Left ventricle myocardium inferior (tissue), 1 donor: Measurements from ENCODE around the gene URM1. TPM values are rescaled to one million over a fixed set of nuclear protein-coding genes. Genes with fewer than 3 reads are reported as not detected.
"Not testable (repeated sequence)": the region's sequence is repeated elsewhere in the genome, so short reads cannot be mapped to it uniquely, and the experiment has no call there.

Source experiments
- DNase-seq: peaks from one replicate; pipeline ENCODE4 v3.0.0-alpha.2; 2020
- H3K27ac ChIP-seq: fragments of 200-600 bp; replicated peaks from 2 replicates; pipeline ENCODE4 v1.8.0; 2021
- H3K27me3 ChIP-seq: fragments of 200-600 bp; 2 replicates; pipeline ENCODE4 v1.8.0; 2021; ENCODE audit warnings: low read depth
- H3K36me3 ChIP-seq: fragments of 200-600 bp; 2 replicates; pipeline ENCODE4 v1.8.0; 2021
- H3K4me1 ChIP-seq: fragments of 200-600 bp; 2 replicates; pipeline ENCODE4 v1.8.0; 2021
- H3K4me3 ChIP-seq: fragments of 200-600 bp; 2 replicates; pipeline ENCODE4 v1.8.0; 2021; ENCODE audit warnings: mild to moderate bottlenecking, moderate library complexity
- H3K9me3 ChIP-seq: fragments of 200-600 bp; replicated peaks from 2 replicates; pipeline ENCODE4 v1.8.0; 2021
- CTCF ChIP-seq: fragments of 200-600 bp; IDR thresholded peaks from 2 replicates; pipeline ENCODE4 v1.8.0; 2021; ENCODE audit warnings: antibody characterized with exemption, mild to moderate bottlenecking, borderline replicate concordance
- intact Hi-C: fragments of 100-400 bp; cut with micrococcal nuclease; formaldehyde crosslinking; loops from one replicate; pipeline ENCODE4 v1.11.0; 2022
- total RNA-seq: library from RNA; stranded (reverse); fragmentation: NEBNext Ultra II Directional; extraction: Animal tissue kit (Norgen Biotek cat#: 25700); gene quantifications from one replicate; pipeline ENCODE4 v1.2.1, GENCODE V29; 2021
- donor health status: DM: no; HTN: yes; CAD: no; lungs with severe emphysema.

Gene URM1
- total RNA-seq, 1 donor from 2014 or later = 57.0 TPM

DNA sequence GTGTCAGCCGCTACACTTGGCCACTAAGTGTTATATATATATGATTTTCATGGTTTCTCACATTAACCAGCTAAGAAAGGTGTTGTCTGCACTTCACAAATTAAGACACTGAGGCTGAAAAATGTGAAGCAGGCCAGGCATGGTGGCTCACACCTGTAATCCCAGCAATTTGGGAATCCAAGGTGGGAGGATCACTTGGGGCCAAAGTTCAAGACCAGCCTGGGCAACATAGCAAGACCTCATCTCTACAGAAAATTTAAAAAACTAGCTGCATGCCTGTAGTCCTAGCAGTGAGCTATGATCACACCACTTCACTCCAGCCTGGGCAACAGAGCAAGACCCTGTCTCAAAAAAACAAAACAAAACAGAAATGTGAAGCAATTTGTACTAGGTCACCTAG, 46.8 kb upstream of the URM1 start:
- no peak overlapping the region for H3K27ac ChIP-seq
- peaks cover 45% of the 10 kb centered on the region for H3K36me3 ChIP-seq
- H3K4me1 ChIP-seq = peaks cover 55% of the 10 kb centered on the region
- intact Hi-C loops = no loop called here
- no peak overlapping the region for H3K4me3 ChIP-seq
- DNase-seq = no peak
- no peaks in the 10 kb centered on the region for H3K27me3 ChIP-seq
- TF ChIP-seq CTCF = no peak
- H3K9me3 ChIP-seq = no peaks in the 10 kb centered on the region

GRCh38 chr9:128325629-128326028, 45.5 kb upstream of the URM1 start:
- Histone ChIP-seq H3K4me3 (no peak overlapping the region), H3K4me1 (peaks cover 55% of the 10 kb centered on the region), H3K27ac (peak overlapping the region; percentile 37), H3K9me3 (no peaks in the 10 kb centered on the region), H3K27me3 (no peaks in the 10 kb centered on the region), H3K36me3 (peaks cover 40% of the 10 kb centered on the region)
- intact Hi-C loops = no loop called here
- no peak for TF ChIP-seq CTCF
- DNase-seq = no peak

DNA sequence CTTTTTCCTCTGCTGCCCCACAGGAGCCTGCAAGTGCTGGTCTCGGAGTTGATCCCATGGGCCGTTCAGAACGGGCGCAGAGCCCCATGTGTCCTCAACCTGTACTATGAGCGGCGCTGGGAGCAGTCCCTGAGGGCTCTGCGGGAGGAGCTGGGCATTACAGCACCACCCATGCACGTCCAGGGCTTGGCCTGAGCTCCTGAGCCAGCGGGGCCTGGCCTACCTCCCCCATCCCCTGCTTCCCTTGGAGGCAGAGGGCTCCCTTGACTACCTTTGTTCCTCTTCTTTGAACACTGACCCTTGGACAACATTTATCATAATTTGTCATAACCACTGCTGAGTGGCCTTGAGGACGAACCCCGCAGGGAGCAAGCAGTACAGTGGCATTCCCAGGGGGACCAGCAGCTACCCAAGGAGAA, 37.7 kb upstream of the URM1 start:
- Histone ChIP-seq H3K4me3 (no peak overlapping the region), H3K27ac (no peak overlapping the region), H3K27me3 (no peaks in the 10 kb centered on the region), H3K36me3 (peaks cover 27% of the 10 kb centered on the region), H3K9me3 (no peaks in the 10 kb centered on the region), H3K4me1 (no peaks in the 10 kb centered on the region)
- no peak for DNase-seq
- intact Hi-C loops = no loop called here
- no peak for TF ChIP-seq CTCF

DNA sequence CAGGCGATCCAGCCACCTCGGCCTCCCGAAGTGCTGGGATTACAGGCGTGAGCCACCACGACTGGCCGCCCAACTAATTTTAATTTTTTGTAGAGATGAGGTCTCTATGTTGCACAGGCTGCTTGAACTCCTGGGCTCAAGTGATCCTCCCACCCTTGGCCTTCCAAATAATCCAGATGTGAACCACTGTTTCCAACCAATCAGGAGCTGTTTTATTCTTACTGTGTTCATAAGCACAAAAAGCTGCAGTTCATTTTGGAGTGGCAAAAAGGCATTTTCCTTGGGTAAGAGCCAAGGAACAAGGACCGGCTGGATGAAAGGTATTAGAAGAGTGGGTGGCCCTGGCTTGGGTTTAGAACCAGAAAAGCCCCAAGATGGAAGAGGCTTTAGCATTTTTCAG, 36.0 kb upstream of the URM1 start:
- no peaks in the 10 kb centered on the region for H3K27me3 ChIP-seq
- no peaks in the 10 kb centered on the region for H3K9me3 ChIP-seq
- intact Hi-C loops = no loop called here
- no peak for DNase-seq
- H3K4me1 ChIP-seq = peaks cover 6% of the 10 kb centered on the region
- no peak for TF ChIP-seq CTCF
- H3K36me3 ChIP-seq = peaks cover 17% of the 10 kb centered on the region
- H3K27ac ChIP-seq = no peak overlapping the region
- H3K4me3 ChIP-seq = no peak overlapping the region

GRCh38 chr9:128335914-128336313, 35.3 kb upstream of the URM1 start:
- H3K4me3 ChIP-seq = no peak overlapping the region
- TF ChIP-seq CTCF = no peak
- H3K4me1 ChIP-seq = peaks cover 11% of the 10 kb centered on the region
- no peaks in the 10 kb centered on the region for H3K9me3 ChIP-seq
- peaks cover 16% of the 10 kb centered on the region for H3K36me3 ChIP-seq
- H3K27me3 ChIP-seq = no peaks in the 10 kb centered on the region
- no peak for DNase-seq
- no peak overlapping the region for H3K27ac ChIP-seq
- intact Hi-C loops = no loop called here

- Histone ChIP-seq H3K9me3 (no peaks in the 10 kb centered on the region), H3K27me3 (no peaks in the 10 kb centered on the region), H3K4me3 (no peak overlapping the region), H3K27ac (no peak overlapping the region), H3K4me1 (peaks cover 21% of the 10 kb centered on the region), H3K36me3 (peaks cover 4% of the 10 kb centered on the region)
- no peak for DNase-seq
- TF ChIP-seq CTCF = no peak
- intact Hi-C loops = no loop called here
Measured at GRCh38 chr9:128337936-128338335, 33.2 kb upstream of the URM1 start.

- intact Hi-C loops, H3K27ac ChIP-seq, H3K27me3 ChIP-seq, H3K4me3 ChIP-seq, H3K9me3 ChIP-seq, DNase-seq: not testable (repeated sequence)
- Histone ChIP-seq H3K36me3 (peaks cover 14% of the 10 kb centered on the region), H3K4me1 (peaks cover 21% of the 10 kb centered on the region)
Measured at GRCh38 chr9:128338852-128339614, 32.1 kb upstream of the URM1 start.
